HG03066 (cell line): ENCODE results near the gene CCM2.
"Not testable (repeated sequence)": the region's sequence is repeated elsewhere in the genome, so short reads cannot be mapped to it uniquely, and the experiment has no call there.

Experiments used
- ATAC-seq: cut with Tn5 transposase; IDR thresholded peaks from one replicate; pipeline ENCODE4 v1.9.1; 2021; ENCODE audit warnings: low read depth; ENCODE audit not compliant: unreplicated experiment

CCM2 gene

GRCh38 chr7:44979481-44980392 lies 20.3 kb upstream of the CCM2 start:
- no peak for ATAC-seq

GRCh38 chr7:44980393-44981034 lies 19.5 kb upstream of the CCM2 start:
- ATAC-seq: peak; percentile 52

GRCh38 chr7:44981035-44981706 lies 18.8 kb upstream of the CCM2 start:
- ATAC-seq: no peak

- ATAC-seq: no peak
These were observed 17.5 kb upstream of the CCM2 start for GRCh38 chr7:44982535-44982923.

GRCh38 chr7:44982970-44983369 lies 17.0 kb upstream of the CCM2 start:
- no peak for ATAC-seq

- ATAC-seq: no peak
These were observed 16.1 kb upstream of the CCM2 start for GRCh38 chr7:44983742-44984477.

GRCh38 chr7:44984478-44984758 lies 15.6 kb upstream of the CCM2 start:
- ATAC-seq: no peak

- no peak for ATAC-seq
These were observed 14.8 kb upstream of the CCM2 start for GRCh38 chr7:44985033-44985695.

GRCh38 chr7:44985900-44986217 lies 14.1 kb upstream of the CCM2 start:
- ATAC-seq: no peak

- ATAC-seq: peak; percentile 97
These were observed 13.6 kb upstream of the CCM2 start for GRCh38 chr7:44986218-44987053.

GRCh38 chr7:44987457-44987856 lies 12.5 kb upstream of the CCM2 start:
- no peak for ATAC-seq

- ATAC-seq: no peak
These were observed 12.0 kb upstream of the CCM2 start for GRCh38 chr7:44987996-44988395.

- no peak for ATAC-seq
These were observed 11.3 kb upstream of the CCM2 start for GRCh38 chr7:44988701-44989100.

- no peak for ATAC-seq
These were observed 10.9 kb upstream of the CCM2 start for GRCh38 chr7:44989132-44989531.

GRCh38 chr7:44990109-44991023 lies 9.6 kb upstream of the CCM2 start:
- no peak for ATAC-seq

GRCh38 chr7:44992004-44992795 lies 7.8 kb upstream of the CCM2 start:
- ATAC-seq: not testable (repeated sequence)

GRCh38 chr7:44994877-44995554 lies 5.0 kb upstream of the CCM2 start:
- no peak for ATAC-seq
